Brain microvascular endothelial cell (primary cell): ENCODE data around the gene ITGB7.

Experiments used
- DNase-seq: peaks from one replicate; pipeline ENCODE4 v3.0.0-alpha.2; 2020
- H3K27ac ChIP-seq: fragments of 250-450 bp; sonication (Bioruptor Pico); 2 replicates; pipeline ENCODE4 v1.5.1; 2020; ENCODE audit warnings: mild to moderate bottlenecking, moderate library complexity
- H3K27me3 ChIP-seq: fragments of 250-450 bp; sonication (Bioruptor Pico); replicated peaks from 2 replicates; pipeline ENCODE4 v1.5.1; 2020; ENCODE audit warnings: mild to moderate bottlenecking
- H3K36me3 ChIP-seq: fragments of 250-450 bp; sonication (Bioruptor Pico); replicated peaks from 2 replicates; pipeline ENCODE4 v1.5.1; 2020; ENCODE audit warnings: mild to moderate bottlenecking
- H3K4me3 ChIP-seq: 2 replicates; pipeline ENCODE4 v1.5.1; 2011; ENCODE audit warnings: low read depth, mild to moderate bottlenecking, control low read depth, low read length, moderate library complexity
- CTCF ChIP-seq: IDR thresholded peaks from 2 replicates; pipeline ENCODE4 v1.5.1; 2011; ENCODE audit warnings: low read depth, mild to moderate bottlenecking, moderate library complexity, low read length, control low read depth, inconsistent platforms; ENCODE audit errors: missing control alignments
- in situ Hi-C: cut with HindIII; loops from 2 replicates; pipeline ENCODE4 v1.10.0; 2017; ENCODE audit warnings: low sequenced_read_pairs, low pct_ligation_motif_present

ITGB7 gene

GRCh38 chr12:53217051-53217930 lies 10.2 kb upstream of the ITGB7 start:
- no peak for DNase-seq
- in situ Hi-C loops = no loop called here
- Histone ChIP-seq H3K27ac (no peak overlapping the region), H3K36me3 (peaks cover 24% of the 10 kb centered on the region), H3K4me3 (no peak overlapping the region), H3K27me3 (no peaks in the 10 kb centered on the region)
- TF ChIP-seq CTCF = no peak

GRCh38 chr12:53215497-53215896 lies 8.4 kb upstream of the ITGB7 start:
- in situ Hi-C loops = no loop called here
- no peak for TF ChIP-seq CTCF
- Histone ChIP-seq H3K36me3 (peaks cover 41% of the 10 kb centered on the region), H3K27ac (no peak overlapping the region), H3K4me3 (no peak overlapping the region), H3K27me3 (no peaks in the 10 kb centered on the region)
- no peak for DNase-seq

- Histone ChIP-seq H3K27me3 (no peaks in the 10 kb centered on the region), H3K27ac (no peak overlapping the region), H3K36me3 (peaks cover 44% of the 10 kb centered on the region), H3K4me3 (no peak overlapping the region)
- DNase-seq = no peak
- in situ Hi-C loops = no loop called here
- no peak for TF ChIP-seq CTCF
These were observed 7.8 kb upstream of the ITGB7 start for GRCh38 chr12:53214687-53215455.

GRCh38 chr12:53214221-53214620 lies 7.2 kb upstream of the ITGB7 start:
- DNase-seq = no peak
- no peak for TF ChIP-seq CTCF
- peaks cover 44% of the 10 kb centered on the region for H3K36me3 ChIP-seq
- no peak overlapping the region for H3K27ac ChIP-seq
- H3K4me3 ChIP-seq = no peak overlapping the region
- no peaks in the 10 kb centered on the region for H3K27me3 ChIP-seq
- in situ Hi-C loops = no loop called here

GRCh38 chr12:53213348-53213747 lies 6.3 kb upstream of the ITGB7 start:
- in situ Hi-C loops = no loop called here
- no peaks in the 10 kb centered on the region for H3K27me3 ChIP-seq
- TF ChIP-seq CTCF = peak; percentile 98
- no peak overlapping the region for H3K27ac ChIP-seq
- no peak overlapping the region for H3K4me3 ChIP-seq
- peak; percentile 65 for DNase-seq
- peaks cover 44% of the 10 kb centered on the region for H3K36me3 ChIP-seq
